Neural progenitor cell (in vitro differentiated cells): ENCODE measurements around the gene RERG. TPM values are rescaled to one million over a fixed set of nuclear protein-coding genes. Genes with fewer than 3 reads are reported as not detected.
A peak's percentile ranks its signal among the peaks of the same experiment; 100 is the strongest.

ENCODE experiments used
- DNase-seq: peaks from one replicate; pipeline ENCODE4 v3.0.0-alpha.2; 2016; ENCODE audit warnings: low spot score
- H2AFZ ChIP-seq: fragments of 200-600 bp; sonication (generic); replicated peaks from 2 replicates; pipeline ENCODE4 v1.6.1; 2016; ENCODE audit warnings: antibody characterized with exemption
- H3F3A ChIP-seq: fragments of 200-600 bp; sonication (generic); 2 replicates; pipeline ENCODE4 v1.6.1; 2016; ENCODE audit warnings: antibody characterized with exemption, low read depth
- H3K27ac ChIP-seq: fragments of 200-600 bp; sonication (generic); 2 replicates; pipeline ENCODE4 v1.5.1; 2016; ENCODE audit warnings: mild to moderate bottlenecking
- H3K27me3 ChIP-seq: fragments of 200-600 bp; sonication (generic); 2 replicates; pipeline ENCODE4 v1.6.1; 2016; ENCODE audit warnings: mild to moderate bottlenecking, moderate library complexity
- H3K36me3 ChIP-seq: fragments of 200-600 bp; sonication (generic); 2 replicates; pipeline ENCODE4 v1.5.1; 2016
- H3K4me1 ChIP-seq: fragments of 200-600 bp; sonication (generic); 2 replicates; pipeline ENCODE4 v1.6.1; 2016; ENCODE audit warnings: mixed run types
- H3K4me2 ChIP-seq: fragments of 200-600 bp; sonication (generic); 2 replicates; pipeline ENCODE4 v1.6.1; 2016
- H3K4me3 ChIP-seq: fragments of 200-600 bp; sonication (generic); 2 replicates; pipeline ENCODE4 v1.5.1; 2016
- H3K79me2 ChIP-seq: fragments of 200-600 bp; sonication (generic); 2 replicates; pipeline ENCODE4 v1.6.1; 2016; ENCODE audit warnings: low read depth
- H3K9ac ChIP-seq: fragments of 200-600 bp; sonication (generic); 2 replicates; pipeline ENCODE4 v1.6.1; 2016
- H3K9me3 ChIP-seq: fragments of 200-600 bp; sonication (generic); 2 replicates; pipeline ENCODE4 v1.5.1; 2016; ENCODE audit warnings: low read depth
- H4K20me1 ChIP-seq: fragments of 200-600 bp; sonication (generic); 2 replicates; pipeline ENCODE4 v1.6.1; 2016; ENCODE audit warnings: low read depth
- H3K27ac Mint-ChIP-seq: 3 replicates; pipeline ENCODE4 v1.8.0; 2021; ENCODE audit warnings: mixed read lengths
- H3K27me3 Mint-ChIP-seq: 2 replicates; pipeline ENCODE4 v1.8.0; 2022; ENCODE audit warnings: low read depth, mild to moderate bottlenecking, inconsistent platforms, moderate library complexity, mixed read lengths; ENCODE audit not compliant: insufficient read depth
- H3K36me3 Mint-ChIP-seq: 3 replicates; pipeline ENCODE4 v1.8.0; 2021; ENCODE audit warnings: mixed read lengths
- H3K4me1 Mint-ChIP-seq: 3 replicates; pipeline ENCODE4 v1.8.0; 2021; ENCODE audit warnings: mixed read lengths
- H3K4me3 Mint-ChIP-seq: 3 replicates; pipeline ENCODE4 v1.8.0; 2021; ENCODE audit warnings: mild to moderate bottlenecking, moderate library complexity, mixed read lengths
- H3K9me3 Mint-ChIP-seq: 3 replicates; pipeline ENCODE4 v1.8.0; 2020; ENCODE audit warnings: mixed read lengths
- CTCF ChIP-seq: fragments of 200-600 bp; sonication (generic); IDR thresholded peaks from 2 replicates; pipeline ENCODE4 v1.5.1; 2017; ENCODE audit warnings: antibody characterized with exemption, mild to moderate bottlenecking
- EZH2 ChIP-seq: fragments of 200-600 bp; sonication (generic); IDR thresholded peaks from 2 replicates; pipeline ENCODE4 v1.6.1; 2017; ENCODE audit warnings: antibody characterized with exemption, mild to moderate bottlenecking, moderate library complexity
- EZH2phosphoT487 ChIP-seq: fragments of 200-600 bp; sonication (generic); IDR thresholded peaks from 2 replicates; pipeline ENCODE4 v1.6.1; 2017; ENCODE audit warnings: antibody characterized with exemption
- total RNA-seq: library from RNA; depleted of rRNA; stranded (reverse); fragments of >200 nt; gene quantifications from 2 replicates; pipeline ENCODE4 v1.2.3, GENCODE V29; 2015; ENCODE audit warnings: low replicate concordance

Gene RERG
- total RNA-seq, 1 donor from 2014 or later = 0.06 TPM

GRCh38 chr12:15151161-15152091 is 69.8 kb downstream of the RERG start:
- Mint-ChIP-seq H3K4me1 (peaks cover 2% of the 10 kb centered on the region), H3K36me3 (no peaks in the 10 kb centered on the region), H3K9me3 (no peaks in the 10 kb centered on the region), H3K27me3 (peaks cover 2% of the 10 kb centered on the region), H3K4me3 (no peak overlapping the region), H3K27ac (no peak overlapping the region)
- Histone ChIP-seq H3K4me3 (no peak overlapping the region), H3K9ac (no peak overlapping the region), H3K79me2 (no peaks in the 10 kb centered on the region), H3K36me3 (no peaks in the 10 kb centered on the region), H3F3A (no peaks in the 10 kb centered on the region), H2AFZ (no peak overlapping the region), H3K27me3 (no peaks in the 10 kb centered on the region), H3K4me2 (no peak overlapping the region), H3K9me3 (no peaks in the 10 kb centered on the region), H4K20me1 (no peaks in the 10 kb centered on the region), H3K4me1 (no peaks in the 10 kb centered on the region), H3K27ac (no peak overlapping the region)
- TF ChIP-seq EZH2 = no peak
- peak; percentile 64 for TF ChIP-seq CTCF
- TF ChIP-seq EZH2phosphoT487 = no peak
- DNase-seq = peak; percentile 38

GRCh38 chr12:15146585-15146984 is 74.6 kb downstream of the RERG start:
- H3K9me3 ChIP-seq = no peaks in the 10 kb centered on the region
- H3K4me2 ChIP-seq = no peak overlapping the region
- Mint-ChIP-seq H3K36me3 (no peaks in the 10 kb centered on the region), H3K9me3 (no peaks in the 10 kb centered on the region), H3K4me3 (no peak overlapping the region), H3K4me1 (peaks cover 9% of the 10 kb centered on the region), H3K27ac (no peak overlapping the region), H3K27me3 (peaks cover 4% of the 10 kb centered on the region)
- H3K4me1 ChIP-seq = peaks cover 4% of the 10 kb centered on the region
- TF ChIP-seq CTCF (no peak), EZH2phosphoT487 (no peak), EZH2 (no peak)
- H3K27me3 ChIP-seq = no peaks in the 10 kb centered on the region
- no peak overlapping the region for H3K9ac ChIP-seq
- no peaks in the 10 kb centered on the region for H4K20me1 ChIP-seq
- H3K27ac ChIP-seq = no peak overlapping the region
- peak; percentile 6 for DNase-seq
- H3K36me3 ChIP-seq = no peaks in the 10 kb centered on the region
- no peak overlapping the region for H2AFZ ChIP-seq
- no peaks in the 10 kb centered on the region for H3F3A ChIP-seq
- H3K4me3 ChIP-seq = no peak overlapping the region
- H3K79me2 ChIP-seq = no peaks in the 10 kb centered on the region

DNA sequence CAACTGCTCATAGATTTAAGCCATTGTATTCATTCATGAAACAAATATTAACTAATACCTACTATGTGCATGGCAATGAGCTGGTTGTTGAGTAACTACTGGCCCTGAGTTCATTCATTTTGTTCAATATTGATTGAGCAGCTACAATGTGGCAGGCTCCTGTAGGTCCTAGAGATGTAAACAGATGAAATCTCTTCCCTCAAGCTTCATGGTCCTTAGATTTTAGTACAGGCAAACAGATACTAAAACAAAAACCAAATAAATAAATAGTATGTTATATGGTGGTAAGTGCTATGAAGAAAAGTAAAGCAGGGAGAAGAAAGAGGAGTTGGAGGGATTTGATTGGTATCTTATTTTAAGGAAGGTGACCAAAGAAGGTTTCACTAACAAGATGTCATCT is 77.8 kb downstream of the RERG start:
- H3K4me1 Mint-ChIP-seq = peaks cover 9% of the 10 kb centered on the region
- H3K4me3 Mint-ChIP-seq = no peak overlapping the region
- Histone ChIP-seq H3K4me3 (no peak overlapping the region), H3K36me3 (no peaks in the 10 kb centered on the region), H3K9me3 (no peaks in the 10 kb centered on the region), H3K4me1 (peaks cover 4% of the 10 kb centered on the region), H4K20me1 (no peaks in the 10 kb centered on the region), H3K27me3 (no peaks in the 10 kb centered on the region), H3F3A (no peaks in the 10 kb centered on the region), H3K27ac (no peak overlapping the region), H2AFZ (no peak overlapping the region), H3K79me2 (no peaks in the 10 kb centered on the region), H3K4me2 (no peak overlapping the region), H3K9ac (no peak overlapping the region)
- no peak overlapping the region for H3K27ac Mint-ChIP-seq
- H3K27me3 Mint-ChIP-seq = peaks cover 4% of the 10 kb centered on the region
- H3K36me3 Mint-ChIP-seq = no peaks in the 10 kb centered on the region
- no peak for DNase-seq
- TF ChIP-seq EZH2phosphoT487 (no peak), CTCF (no peak), EZH2 (no peak)
- H3K9me3 Mint-ChIP-seq = no peaks in the 10 kb centered on the region
